Keratinocyte (primary cell): Measurements from ENCODE around the gene B4GALNT2. TPM values are rescaled to one million over a fixed set of nuclear protein-coding genes. Genes with fewer than 3 reads are reported as not detected.

Experiments
- DNase-seq: peaks from one replicate; pipeline ENCODE4 v3.0.0-alpha.2; 2011; ENCODE audit warnings: low read depth, missing footprints, low spot score
- FAIRE-seq: peaks from 2 replicates; lab custom pipeline; 2011; peaks lifted over from hg19 to GRCh38; lab: Jason Lieb, UNC
- H2AFZ ChIP-seq: 2 replicates; pipeline ENCODE4 v1.6.0; 2012; ENCODE audit warnings: low read length, control low read depth, inconsistent platforms; ENCODE audit not compliant: control insufficient read depth
- H3K27ac ChIP-seq: 2 replicates; pipeline ENCODE4 v1.5.1; 2011; ENCODE audit warnings: low read length; ENCODE audit not compliant: control insufficient read depth, insufficient read depth
- H3K27me3 ChIP-seq: 3 replicates; pipeline ENCODE4 v1.6.0; 2011; ENCODE audit warnings: low read length; ENCODE audit not compliant: control insufficient read depth, insufficient read depth; ENCODE audit errors: extremely low read depth
- H3K36me3 ChIP-seq, 2 experiments: 2 replicates in 1 of 2; 3 replicates in 1 of 2; pipeline ENCODE4 v1.5.1; 2011; ENCODE audit warnings: low read length in 2 of 2, mild to moderate bottlenecking in 1 of 2; ENCODE audit not compliant: control insufficient read depth in 2 of 2, insufficient read depth in 2 of 2; ENCODE audit errors: extremely low read depth in 1 of 2
- H3K4me1 ChIP-seq: 3 replicates; pipeline ENCODE4 v1.5.1; 2011; ENCODE audit warnings: low read length; ENCODE audit not compliant: control insufficient read depth, insufficient read depth; ENCODE audit errors: extremely low read depth
- H3K4me2 ChIP-seq: 3 replicates; pipeline ENCODE4 v1.6.0; 2011; ENCODE audit warnings: low read depth, low read length; ENCODE audit not compliant: control insufficient read depth, insufficient read depth; ENCODE audit errors: extremely low read depth
- H3K4me3 ChIP-seq, 3 experiments: fragments of 200-600 bp in 1 of 3; sonication (generic) in 1 of 3; 2 replicates in 2 of 3; 3 replicates in 1 of 3; pipeline ENCODE4 v1.5.1; 2011 to 2016; ENCODE audit warnings: low read length in 3 of 3, mild to moderate bottlenecking in 3 of 3, control low read depth in 2 of 3, inconsistent platforms in 1 of 3, low read depth in 1 of 3, mixed read lengths in 1 of 3, mixed run types in 1 of 3, moderate library complexity in 1 of 3; ENCODE audit not compliant: control insufficient read depth in 2 of 3, insufficient read depth in 2 of 3; ENCODE audit errors: extremely low read depth in 1 of 3
- H3K79me2 ChIP-seq: 2 replicates; pipeline ENCODE4 v1.6.0; 2012; ENCODE audit warnings: low read length; ENCODE audit not compliant: control insufficient read depth, insufficient read depth
- H3K9ac ChIP-seq: 3 replicates; pipeline ENCODE4 v1.6.0; 2011; ENCODE audit warnings: low read length; ENCODE audit not compliant: control insufficient read depth, insufficient read depth; ENCODE audit errors: extremely low read depth
- H3K9me1 ChIP-seq: 3 replicates; pipeline ENCODE4 v1.6.0; 2011; ENCODE audit warnings: low read length; ENCODE audit not compliant: control insufficient read depth, insufficient read depth; ENCODE audit errors: extremely low read depth
- H3K9me3 ChIP-seq: 2 replicates; pipeline ENCODE4 v1.5.1; 2012; ENCODE audit warnings: low read depth, low read length; ENCODE audit not compliant: control insufficient read depth
- H4K20me1 ChIP-seq: 3 replicates; pipeline ENCODE4 v1.6.0; 2011; ENCODE audit warnings: low read length; ENCODE audit not compliant: control insufficient read depth, insufficient read depth; ENCODE audit errors: extremely low read depth
- EZH2 ChIP-seq: IDR thresholded peaks from one replicate; pipeline ENCODE4 v1.6.1; 2012; ENCODE audit warnings: inconsistent platforms, mild to moderate bottlenecking, low read length, moderate library complexity
- dilution Hi-C: fragments of 300-500 bp; cut with MboI; formaldehyde crosslinking; loops from one replicate; pipeline ENCODE4 v1.7.0; 2020; ENCODE audit warnings: low sequenced_read_pairs; ENCODE audit not compliant: extremely low pct_ligation_motif_present
- polyA plus RNA-seq, 5 experiments: library from polyadenylated mRNA; depleted of rRNA in 3 of 5; stranded (reverse) in 3 of 5; stranded (forward) in 1 of 5; unstranded in 1 of 5; fragments of >200 nt; gene quantifications; 1 replicate in 1 of 5; 2 replicates in 3 of 5; 3 replicates in 1 of 5; pipeline versions ENCODE4 v1.2.1 to v1.2.3, GENCODE V29; 2011 to 2012; ENCODE audit warnings: missing spikeins in 2 of 5, low read depth in 1 of 5, low replicate concordance in 1 of 5
- TF ChIP-seq, protein P1 (sequence below), 3 experiments: IDR thresholded peaks in 1 of 3; conservative IDR thresholded peaks in 1 of 3; optimal IDR thresholded peaks in 1 of 3; 2 replicates in 2 of 3; 3 replicates in 1 of 3; pipeline versions ENCODE3 to v1.5.1; 2011; ENCODE audit warnings: low read length in 3 of 3, mild to moderate bottlenecking in 3 of 3, moderate library complexity in 2 of 3, control low read depth in 1 of 3, inconsistent platforms in 1 of 3; ENCODE audit not compliant: insufficient read depth in 2 of 3; ENCODE audit errors: extremely low read depth in 1 of 3

Gene B4GALNT2
- polyA plus RNA-seq, 1 donor (not counting 4 experiments of a cell fraction or from before 2014, with no cell fraction given): 0.01 TPM

- no peaks in the 10 kb centered on the region for H3K27me3 ChIP-seq
- no peak overlapping the region for H3K9ac ChIP-seq
- no peak for DNase-seq
- no peaks in the 10 kb centered on the region for H4K20me1 ChIP-seq
- H3K36me3 ChIP-seq: no peaks in the 10 kb centered on the region
- no peak for FAIRE-seq
- no peak overlapping the region for H2AFZ ChIP-seq
- no peak overlapping the region for H3K4me3 ChIP-seq
- H3K9me1 ChIP-seq: no peaks in the 10 kb centered on the region
- no peaks in the 10 kb centered on the region for H3K9me3 ChIP-seq
- dilution Hi-C loops: no loop called here
- no peaks in the 10 kb centered on the region for H3K4me1 ChIP-seq
- TF ChIP-seq, protein P1, sequence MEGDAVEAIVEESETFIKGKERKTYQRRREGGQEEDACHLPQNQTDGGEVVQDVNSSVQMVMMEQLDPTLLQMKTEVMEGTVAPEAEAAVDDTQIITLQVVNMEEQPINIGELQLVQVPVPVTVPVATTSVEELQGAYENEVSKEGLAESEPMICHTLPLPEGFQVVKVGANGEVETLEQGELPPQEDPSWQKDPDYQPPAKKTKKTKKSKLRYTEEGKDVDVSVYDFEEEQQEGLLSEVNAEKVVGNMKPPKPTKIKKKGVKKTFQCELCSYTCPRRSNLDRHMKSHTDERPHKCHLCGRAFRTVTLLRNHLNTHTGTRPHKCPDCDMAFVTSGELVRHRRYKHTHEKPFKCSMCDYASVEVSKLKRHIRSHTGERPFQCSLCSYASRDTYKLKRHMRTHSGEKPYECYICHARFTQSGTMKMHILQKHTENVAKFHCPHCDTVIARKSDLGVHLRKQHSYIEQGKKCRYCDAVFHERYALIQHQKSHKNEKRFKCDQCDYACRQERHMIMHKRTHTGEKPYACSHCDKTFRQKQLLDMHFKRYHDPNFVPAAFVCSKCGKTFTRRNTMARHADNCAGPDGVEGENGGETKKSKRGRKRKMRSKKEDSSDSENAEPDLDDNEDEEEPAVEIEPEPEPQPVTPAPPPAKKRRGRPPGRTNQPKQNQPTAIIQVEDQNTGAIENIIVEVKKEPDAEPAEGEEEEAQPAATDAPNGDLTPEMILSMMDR (optimal IDR thresholded peaks at IDR 0.05 in 1 of 3, IDR thresholded peaks at IDR 0.05 in 1 of 3, conservative IDR thresholded peaks at IDR 0.05 in 1 of 3; ENCODE audit: extremely low read depth in 1 of 3, insufficient read depth in 2 of 3, low read length in 3 of 3): no peak
- TF ChIP-seq EZH2: no peak
- H3K4me2 ChIP-seq: no peak overlapping the region
- no peak overlapping the region for H3K27ac ChIP-seq
- no peaks in the 10 kb centered on the region for H3K79me2 ChIP-seq
These were observed 30.3 kb downstream of the B4GALNT2 start for GRCh38 chr17:49162866-49163265.

DNA sequence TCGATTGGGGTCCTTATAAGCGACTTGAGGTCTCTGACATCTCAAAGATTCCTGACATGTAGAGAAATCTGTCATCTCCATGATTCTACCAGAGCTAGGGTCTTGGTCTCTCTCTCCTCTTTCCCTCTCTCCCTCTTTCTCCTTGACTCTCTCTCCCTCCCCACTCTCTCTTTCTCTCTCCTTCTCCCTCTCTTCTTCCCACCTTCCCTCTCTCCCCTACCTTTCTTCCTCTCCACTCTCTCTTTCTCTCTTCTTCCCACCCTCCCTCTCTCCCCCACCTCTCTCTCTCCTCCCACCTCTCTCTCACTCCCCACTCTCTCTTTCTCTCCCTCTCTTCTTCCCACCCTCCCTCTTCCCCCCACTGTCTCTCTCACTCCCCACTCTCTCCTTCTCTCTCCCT, 32.6 kb downstream of the B4GALNT2 start:
- no peak overlapping the region for H3K4me3 ChIP-seq
- H3K27me3 ChIP-seq: peaks cover 4% of the 10 kb centered on the region
- no peak overlapping the region for H3K9ac ChIP-seq
- no peaks in the 10 kb centered on the region for H4K20me1 ChIP-seq
- H2AFZ ChIP-seq: no peak overlapping the region
- DNase-seq (no peak), FAIRE-seq (no peak)
- H3K27ac ChIP-seq: no peak overlapping the region
- H3K36me3 ChIP-seq: no peaks in the 10 kb centered on the region
- dilution Hi-C loops: no loop called here
- H3K4me2 ChIP-seq: no peak overlapping the region
- no peaks in the 10 kb centered on the region for H3K79me2 ChIP-seq
- no peaks in the 10 kb centered on the region for H3K9me3 ChIP-seq
- TF ChIP-seq, protein P1 (optimal IDR thresholded peaks at IDR 0.05 in 1 of 3, IDR thresholded peaks at IDR 0.05 in 1 of 3, conservative IDR thresholded peaks at IDR 0.05 in 1 of 3; ENCODE audit: extremely low read depth in 1 of 3, insufficient read depth in 2 of 3, low read length in 3 of 3): no peak
- TF ChIP-seq EZH2: no peak
- no peaks in the 10 kb centered on the region for H3K4me1 ChIP-seq
- H3K9me1 ChIP-seq: no peaks in the 10 kb centered on the region
